BLaER1 (cell line): ENCODE data around the gene FAM228B.
"Not testable (repeated sequence)": the region's sequence is repeated elsewhere in the genome, so short reads cannot be mapped to it uniquely, and the experiment has no call there.

Source experiments
- H3K27ac ChIP-seq: shearing (Covaris generic); formaldehyde crosslinking; 2 replicates; pipeline ENCODE4 v1.8.1; 2022
- H3K27me3 ChIP-seq: shearing (Covaris generic); formaldehyde crosslinking; 2 replicates; pipeline ENCODE4 v1.8.1; 2022
- H3K36me3 ChIP-seq: shearing (Covaris generic); formaldehyde crosslinking; 2 replicates; pipeline ENCODE4 v1.8.1; 2022
- H3K4me1 ChIP-seq: shearing (Covaris generic); formaldehyde crosslinking; 2 replicates; pipeline ENCODE4 v1.8.1; 2022
- H3K4me2 ChIP-seq: shearing (Covaris generic); formaldehyde crosslinking; 2 replicates; pipeline ENCODE4 v1.8.1; 2022
- H3K4me3 ChIP-seq: shearing (Covaris generic); formaldehyde crosslinking; 2 replicates; pipeline ENCODE4 v1.8.1; 2022
- H3K9ac ChIP-seq: shearing (Covaris generic); formaldehyde crosslinking; 2 replicates; pipeline ENCODE4 v1.8.1; 2022
- H3K9me3 ChIP-seq: shearing (Covaris generic); formaldehyde crosslinking; 2 replicates; pipeline ENCODE4 v1.8.1; 2022
- H4K20me1 ChIP-seq: shearing (Covaris generic); formaldehyde crosslinking; 2 replicates; pipeline ENCODE4 v1.8.1; 2022
- Cebpa-rat ChIP-seq: shearing (Covaris generic); IDR thresholded peaks from 2 replicates; pipeline ENCODE4 v1.8.1; 2022

FAM228B gene

DNA sequence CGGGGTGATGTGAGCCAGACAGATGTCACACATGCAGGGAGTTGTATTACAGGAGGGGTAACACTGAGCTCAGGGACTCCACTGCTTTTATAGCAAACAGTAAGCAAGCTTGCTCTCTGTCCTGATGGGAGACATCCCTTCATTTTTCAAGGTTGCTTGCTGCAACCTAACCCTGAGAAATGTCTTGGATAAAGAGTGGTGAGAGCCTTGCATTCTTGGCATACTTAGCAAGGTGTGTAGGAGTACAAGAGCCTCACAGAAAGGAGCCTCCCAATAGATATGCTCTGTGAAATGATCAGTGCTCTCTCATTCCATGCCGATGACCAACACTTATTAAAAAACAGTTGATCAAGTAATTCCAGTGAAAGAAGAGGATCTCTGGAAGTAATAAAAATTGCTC, 8.2 kb upstream of the FAM228B start:
- no peak overlapping the region for H3K4me3 ChIP-seq
- peaks cover 7% of the 10 kb centered on the region; the same call in 1 of the 2 replicates for H3K9me3 ChIP-seq
- H3K9ac ChIP-seq, result no peak overlapping the region
- H3K4me2 ChIP-seq, result no peak overlapping the region
- no peaks in the 10 kb centered on the region for H4K20me1 ChIP-seq
- peaks cover 9% of the 10 kb centered on the region for H3K4me1 ChIP-seq
- H3K27me3 ChIP-seq, result no peaks in the 10 kb centered on the region
- peaks cover 16% of the 10 kb centered on the region; the same call in 1 of the 2 replicates for H3K36me3 ChIP-seq
- no peak for TF ChIP-seq Cebpa-rat
- no peak overlapping the region for H3K27ac ChIP-seq

DNA sequence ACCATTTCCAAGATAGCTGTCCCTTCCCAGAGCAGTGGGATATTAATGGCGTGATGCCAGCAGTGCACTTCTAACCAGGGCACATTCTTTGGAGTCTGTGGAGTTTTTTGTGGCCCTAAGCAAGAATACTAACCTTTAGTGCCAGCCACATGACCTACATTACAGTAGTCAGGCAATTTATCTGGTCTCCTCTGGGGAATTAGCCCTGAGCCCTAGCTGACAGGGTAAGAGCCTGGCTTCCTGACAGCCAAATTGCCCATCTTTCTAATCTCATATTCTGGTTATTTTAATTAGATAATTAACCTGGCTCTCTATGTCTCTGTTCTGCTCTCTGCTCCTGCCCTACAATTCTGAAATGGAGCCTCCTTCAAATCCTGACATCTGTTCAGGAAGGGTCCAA, 5.4 kb upstream of the FAM228B start:
- Histone ChIP-seq H3K4me3 (no peak overlapping the region), H3K4me1 (peaks cover 16% of the 10 kb centered on the region), H3K9ac (no peak overlapping the region), H3K9me3 (peaks cover 7% of the 10 kb centered on the region; the same call in 1 of the 2 replicates), H3K27me3 (no peaks in the 10 kb centered on the region), H3K36me3 (peaks cover 16% of the 10 kb centered on the region; the same call in 1 of the 2 replicates), H3K27ac (no peak overlapping the region), H3K4me2 (no peak overlapping the region), H4K20me1 (no peaks in the 10 kb centered on the region)
- TF ChIP-seq Cebpa-rat, result no peak

DNA sequence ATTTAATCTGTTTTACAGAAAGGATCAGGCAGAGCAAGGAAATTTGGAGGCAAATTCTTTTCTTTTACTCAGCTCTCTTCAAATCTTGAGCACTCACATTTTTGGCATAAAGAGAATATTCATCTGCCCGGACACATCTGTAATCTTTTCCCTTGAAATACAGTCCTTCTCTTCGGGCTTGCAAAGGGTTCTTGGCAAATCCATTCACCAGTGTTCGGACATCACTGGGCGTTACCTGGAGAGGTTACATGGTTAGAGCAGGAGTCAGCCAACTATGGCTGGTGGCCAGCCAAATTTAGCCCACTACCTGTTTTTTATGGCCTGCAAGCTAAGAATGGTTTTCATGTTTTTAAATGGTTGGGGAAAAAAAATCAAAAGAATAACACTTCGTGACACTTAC, 2.2 kb upstream of the FAM228B start:
- Histone ChIP-seq H3K27me3 (no peaks in the 10 kb centered on the region), H3K4me1 (peaks cover 32% of the 10 kb centered on the region), H3K4me3 (no peak overlapping the region), H3K9ac (no peak overlapping the region), H3K9me3 (no peaks in the 10 kb centered on the region), H4K20me1 (no peaks in the 10 kb centered on the region), H3K4me2 (no peak overlapping the region), H3K36me3 (no peaks in the 10 kb centered on the region), H3K27ac (no peak overlapping the region)
- no peak for TF ChIP-seq Cebpa-rat

DNA sequence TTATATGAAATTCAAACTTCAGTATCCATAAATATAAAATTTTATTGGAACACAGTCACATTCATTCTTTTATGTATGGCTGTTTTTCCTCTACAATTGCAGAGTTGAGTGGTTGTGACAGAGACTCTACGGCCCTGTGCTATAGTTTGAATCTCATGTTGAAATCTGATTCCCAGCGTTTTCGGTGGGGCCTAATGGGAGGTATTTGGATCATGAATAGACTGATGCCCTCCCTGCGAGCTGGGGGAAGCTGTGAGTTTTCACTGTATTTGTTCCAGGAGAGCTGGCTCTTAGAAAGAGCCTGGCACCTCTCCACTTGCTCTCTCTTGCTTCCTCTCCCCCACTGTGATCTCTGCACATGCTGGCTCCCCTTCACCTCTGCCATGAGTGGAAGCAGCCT, 1.8 kb upstream of the FAM228B start:
- no peaks in the 10 kb centered on the region for H3K9me3 ChIP-seq
- no peaks in the 10 kb centered on the region for H3K36me3 ChIP-seq
- H3K9ac ChIP-seq, result no peak overlapping the region
- H3K27me3 ChIP-seq, result no peaks in the 10 kb centered on the region
- no peak for TF ChIP-seq Cebpa-rat
- peaks cover 32% of the 10 kb centered on the region for H3K4me1 ChIP-seq
- no peaks in the 10 kb centered on the region for H4K20me1 ChIP-seq
- H3K27ac ChIP-seq, result no peak overlapping the region
- H3K4me3 ChIP-seq, result no peak overlapping the region
- no peak overlapping the region for H3K4me2 ChIP-seq

DNA sequence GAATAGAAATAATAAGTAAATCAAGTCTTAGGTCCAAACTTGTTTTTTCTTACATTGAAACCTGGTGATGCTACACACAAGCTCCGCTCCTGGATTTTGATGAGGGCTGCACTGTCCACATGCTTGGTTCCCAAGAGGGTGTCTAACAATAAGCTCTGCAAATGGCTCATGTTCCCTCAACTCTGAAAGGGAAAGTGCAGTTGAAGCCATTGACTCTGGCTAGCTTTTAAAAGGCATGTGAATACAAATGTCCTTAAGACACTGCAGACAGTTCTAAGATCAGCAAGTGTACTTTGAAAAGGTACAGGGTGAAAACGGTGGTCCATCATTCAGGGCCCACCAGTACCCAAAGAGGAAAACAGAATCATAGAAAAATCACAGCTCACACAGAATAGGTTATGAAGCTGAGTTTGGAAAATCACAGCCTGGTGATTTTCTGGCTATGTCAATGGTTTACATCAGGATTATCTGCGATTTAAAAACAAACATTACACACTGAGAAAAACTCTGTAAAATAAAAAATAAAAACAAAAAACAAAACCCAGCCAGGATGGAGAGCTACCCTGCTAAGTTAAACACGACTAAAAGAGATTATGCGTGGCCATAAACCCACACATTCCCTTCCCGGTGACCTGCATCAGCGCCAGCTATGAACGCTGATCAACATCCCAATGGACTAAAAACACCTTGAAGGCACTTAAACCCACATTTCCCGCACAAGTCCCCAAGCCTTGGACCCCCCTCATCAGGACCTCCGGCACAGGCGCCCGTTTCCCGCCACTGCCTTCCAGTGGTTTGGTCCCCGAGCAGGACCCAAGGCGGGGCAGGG, 689 bp upstream of the FAM228B start:
- peak overlapping the region; percentile 93 for H3K4me2 ChIP-seq
- no peaks in the 10 kb centered on the region for H3K9me3 ChIP-seq
- H3K27ac ChIP-seq, result peak overlapping the region; percentile 89
- H3K4me1 ChIP-seq, result peaks cover 31% of the 10 kb centered on the region
- no peaks in the 10 kb centered on the region for H4K20me1 ChIP-seq
- H3K36me3 ChIP-seq, result no peaks in the 10 kb centered on the region
- TF ChIP-seq Cebpa-rat, result no peak
- H3K27me3 ChIP-seq, result no peaks in the 10 kb centered on the region
- peak overlapping the region; percentile 91 for H3K9ac ChIP-seq
- H3K4me3 ChIP-seq, result peak overlapping the region; percentile 82

DNA sequence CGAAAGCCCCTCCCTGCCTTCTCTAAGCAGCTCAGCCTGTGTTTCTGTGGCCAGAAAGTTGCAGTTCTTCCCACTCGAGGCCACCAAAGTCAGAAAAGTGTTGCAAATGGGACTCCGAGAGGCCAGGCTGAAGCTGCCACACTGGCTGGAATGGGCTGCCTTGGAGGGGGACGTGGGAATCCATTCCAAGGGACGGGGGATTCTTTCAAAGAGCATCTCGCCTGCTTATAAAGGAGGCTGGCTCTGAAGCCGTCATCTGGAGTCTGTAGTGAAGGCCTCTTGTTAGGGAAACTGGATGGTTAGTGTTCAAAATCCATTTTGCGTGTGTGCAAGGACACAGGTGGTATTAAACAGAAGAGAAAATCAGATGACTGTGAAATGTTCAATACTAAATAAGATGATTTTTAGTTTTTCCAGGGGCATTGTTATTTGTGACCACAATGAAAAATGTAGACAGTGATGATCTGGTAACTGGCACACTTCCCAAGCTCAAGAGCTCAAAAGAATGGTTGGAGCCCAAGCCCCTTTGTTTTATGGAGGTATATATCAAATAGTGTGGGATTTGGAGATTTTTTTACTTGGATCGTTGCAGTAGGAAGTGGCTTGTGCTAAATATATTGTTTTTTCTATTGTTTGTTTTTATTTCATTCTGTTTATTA, 782 bp downstream of the FAM228B start:
- no peaks in the 10 kb centered on the region for H4K20me1 ChIP-seq
- peak overlapping the region; percentile 93 for H3K4me2 ChIP-seq
- H3K27me3 ChIP-seq, result no peaks in the 10 kb centered on the region
- H3K36me3 ChIP-seq, result no peaks in the 10 kb centered on the region
- H3K9me3 ChIP-seq, result no peaks in the 10 kb centered on the region
- H3K4me1 ChIP-seq, result peaks cover 23% of the 10 kb centered on the region
- peak overlapping the region; percentile 89 for H3K27ac ChIP-seq
- H3K9ac ChIP-seq, result peak overlapping the region; percentile 91
- H3K4me3 ChIP-seq, result peak overlapping the region; percentile 82
- TF ChIP-seq Cebpa-rat, result no peak

DNA sequence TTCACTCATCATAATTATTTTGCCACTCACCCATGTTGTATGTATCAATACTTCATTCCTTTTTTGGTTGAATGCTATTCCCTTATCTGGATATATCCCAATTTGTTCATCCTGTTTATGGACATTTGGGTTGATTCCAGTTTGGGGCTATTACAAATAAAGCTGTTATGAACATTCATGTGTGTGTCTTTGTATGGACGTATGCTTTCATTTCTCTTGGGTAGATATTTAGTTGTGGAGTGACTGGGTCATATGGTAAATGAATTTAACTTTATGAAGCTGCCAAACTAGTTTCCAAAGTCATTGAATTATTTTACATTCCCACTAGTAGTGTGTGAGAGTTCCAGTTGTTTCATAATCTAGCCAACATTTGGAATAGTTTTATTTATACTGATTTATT, 2.7 kb downstream of the FAM228B start:
- Histone ChIP-seq H4K20me1 (no peaks in the 10 kb centered on the region), H3K4me3 (no peak overlapping the region), H3K4me1 (peaks cover 23% of the 10 kb centered on the region), H3K9ac (no peak overlapping the region), H3K27ac (no peak overlapping the region), H3K4me2 (no peak overlapping the region), H3K9me3 (no peaks in the 10 kb centered on the region), H3K36me3 (no peaks in the 10 kb centered on the region), H3K27me3 (no peaks in the 10 kb centered on the region)
- TF ChIP-seq Cebpa-rat, result no peak

DNA sequence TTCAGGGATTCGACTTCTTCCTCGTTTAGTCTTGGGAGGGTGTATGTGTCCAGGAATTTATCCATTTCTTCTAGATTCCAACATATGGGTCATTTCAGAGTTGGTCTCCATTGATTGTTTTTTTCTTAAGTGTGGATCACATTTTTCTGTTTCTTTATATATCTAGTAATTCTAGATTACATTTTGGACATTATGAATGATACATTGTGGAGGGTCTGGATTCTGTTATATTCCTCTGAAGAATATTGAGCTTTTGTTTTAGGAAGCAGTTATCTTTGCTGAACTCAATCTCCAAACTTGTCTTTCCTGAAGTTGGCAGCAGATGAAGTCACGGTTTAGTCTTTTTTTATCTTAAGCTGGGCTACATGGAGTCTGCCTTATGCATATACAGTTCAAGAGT, 9.3 kb downstream of the FAM228B start:
- no peak overlapping the region for H3K4me2 ChIP-seq
- H3K9me3 ChIP-seq, result peaks cover 24% of the 10 kb centered on the region
- H3K9ac ChIP-seq, result no peak overlapping the region
- peaks cover 4% of the 10 kb centered on the region; the same call in 1 of the 2 replicates for H3K36me3 ChIP-seq
- H3K27ac ChIP-seq, result no peak overlapping the region
- no peak for TF ChIP-seq Cebpa-rat
- H3K4me1 ChIP-seq, result no peaks in the 10 kb centered on the region
- H3K27me3 ChIP-seq, result no peaks in the 10 kb centered on the region
- no peak overlapping the region for H3K4me3 ChIP-seq
- H4K20me1 ChIP-seq, result no peaks in the 10 kb centered on the region

DNA sequence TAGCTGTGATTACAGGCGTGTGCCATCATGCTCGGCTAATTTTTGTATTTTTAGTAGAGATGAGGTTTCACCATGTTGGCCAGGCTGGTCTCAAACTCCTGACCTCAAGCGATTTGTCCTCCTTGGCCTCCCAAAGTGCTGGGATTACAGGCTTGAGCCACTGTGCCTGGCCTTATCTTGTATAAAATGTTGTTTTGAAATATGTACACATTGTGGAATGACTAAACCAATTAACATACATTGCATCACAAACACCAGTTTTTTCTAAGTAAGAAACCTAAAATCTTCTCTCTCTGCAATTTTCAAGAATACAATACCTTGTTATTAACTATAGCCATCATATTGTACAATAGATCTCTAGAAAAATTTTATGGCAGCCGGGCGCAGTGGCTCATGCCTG, 17.0 kb downstream of the FAM228B start:
- H3K9ac ChIP-seq, H3K27me3 ChIP-seq, H3K27ac ChIP-seq, H3K9me3 ChIP-seq, H3K4me1 ChIP-seq, H3K4me2 ChIP-seq, H3K4me3 ChIP-seq, H4K20me1 ChIP-seq: not testable (repeated sequence)
- H3K36me3 ChIP-seq, result peaks cover 12% of the 10 kb centered on the region; the same call in 1 of the 2 replicates

DNA sequence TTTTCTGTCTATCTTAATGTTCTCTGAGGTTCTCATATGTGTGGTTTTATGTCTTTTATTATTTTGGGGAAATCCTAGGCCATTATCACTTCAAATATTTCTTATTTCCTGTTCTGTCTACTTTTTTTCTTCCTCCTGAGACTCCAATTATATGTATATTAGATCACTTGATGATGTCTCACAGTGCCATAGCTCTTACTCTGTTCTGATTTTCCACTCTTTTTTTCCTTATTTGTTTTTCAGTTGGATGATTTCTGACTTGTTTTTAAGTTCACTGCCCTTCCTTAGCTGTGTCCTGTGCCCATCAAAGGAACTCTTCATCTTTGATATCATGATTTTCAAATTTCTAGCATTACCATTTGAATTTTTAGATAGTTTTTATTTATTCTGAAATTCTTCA, 24.1 kb downstream of the FAM228B start:
- no peaks in the 10 kb centered on the region for H4K20me1 ChIP-seq
- H3K4me2 ChIP-seq, result no peak overlapping the region
- no peaks in the 10 kb centered on the region for H3K4me1 ChIP-seq
- peaks cover 24% of the 10 kb centered on the region for H3K36me3 ChIP-seq
- no peak overlapping the region for H3K27ac ChIP-seq
- TF ChIP-seq Cebpa-rat, result no peak
- H3K27me3 ChIP-seq, result no peaks in the 10 kb centered on the region
- H3K9ac ChIP-seq, result no peak overlapping the region
- H3K4me3 ChIP-seq, result no peak overlapping the region
- peaks cover 21% of the 10 kb centered on the region for H3K9me3 ChIP-seq
